ENCODE data around the gene INSYN1. TPM values are rescaled to one million over a fixed set of nuclear protein-coding genes. Genes with fewer than 3 reads are reported as not detected.

INSYN1 gene
- total RNA-seq, 4 donors from 2014 or later, result 12.5 to 27.4 (median 23.8) TPM

DNA sequence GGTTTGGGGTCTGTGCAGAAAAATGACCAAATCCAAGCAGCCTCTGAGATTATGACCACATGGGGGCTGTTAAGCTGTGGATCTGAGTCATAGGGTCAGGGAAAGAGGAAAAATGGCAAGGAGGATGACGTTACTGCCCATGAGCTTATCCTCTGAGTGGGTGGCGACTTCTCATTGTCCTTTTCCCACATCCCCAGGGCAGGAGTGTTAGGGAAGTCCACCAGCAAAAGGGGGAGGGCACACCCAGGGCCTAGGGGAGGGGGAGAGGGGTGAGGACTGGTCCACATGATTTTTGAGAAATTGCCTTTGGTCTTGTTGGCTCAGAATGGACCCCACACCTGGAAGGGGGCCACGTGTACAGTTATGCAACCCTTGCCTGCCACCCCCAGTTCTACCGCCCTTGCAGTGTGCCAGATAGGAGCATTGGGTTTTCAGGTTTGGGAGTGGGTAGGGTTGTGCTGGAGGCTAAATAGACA lies 66.3 kb downstream of the INSYN1 start:
- 25% methylated on average over 2 of the region's 4 CpGs for WGBS
- intact Hi-C loops (cut with DNase I), result no loop called here
- peak in 1 of 2 donors; percentile 14 for TF ChIP-seq POLR2AphosphoS5 (IDR thresholded peaks at IDR 0.05)
- no peak for TF ChIP-seq EP300 (IDR thresholded peaks at IDR 0.05)
- TF ChIP-seq POLR2A (IDR thresholded peaks at IDR 0.05; ENCODE audit: low read depth), result no peak
- TF ChIP-seq, protein P1, sequence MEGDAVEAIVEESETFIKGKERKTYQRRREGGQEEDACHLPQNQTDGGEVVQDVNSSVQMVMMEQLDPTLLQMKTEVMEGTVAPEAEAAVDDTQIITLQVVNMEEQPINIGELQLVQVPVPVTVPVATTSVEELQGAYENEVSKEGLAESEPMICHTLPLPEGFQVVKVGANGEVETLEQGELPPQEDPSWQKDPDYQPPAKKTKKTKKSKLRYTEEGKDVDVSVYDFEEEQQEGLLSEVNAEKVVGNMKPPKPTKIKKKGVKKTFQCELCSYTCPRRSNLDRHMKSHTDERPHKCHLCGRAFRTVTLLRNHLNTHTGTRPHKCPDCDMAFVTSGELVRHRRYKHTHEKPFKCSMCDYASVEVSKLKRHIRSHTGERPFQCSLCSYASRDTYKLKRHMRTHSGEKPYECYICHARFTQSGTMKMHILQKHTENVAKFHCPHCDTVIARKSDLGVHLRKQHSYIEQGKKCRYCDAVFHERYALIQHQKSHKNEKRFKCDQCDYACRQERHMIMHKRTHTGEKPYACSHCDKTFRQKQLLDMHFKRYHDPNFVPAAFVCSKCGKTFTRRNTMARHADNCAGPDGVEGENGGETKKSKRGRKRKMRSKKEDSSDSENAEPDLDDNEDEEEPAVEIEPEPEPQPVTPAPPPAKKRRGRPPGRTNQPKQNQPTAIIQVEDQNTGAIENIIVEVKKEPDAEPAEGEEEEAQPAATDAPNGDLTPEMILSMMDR (IDR thresholded peaks at IDR 0.05), result no peak
- Histone ChIP-seq H3K4me3 (no peak overlapping the region), H3K27me3 (peaks cover 0 to 5% (median 0%) of the 10 kb centered on the region in 4 donors), H3K4me1 (peaks cover 58 to 80% (median 76%) of the 10 kb centered on the region in 4 donors), H3K9me3 (no peaks in the 10 kb centered on the region), H3K36me3 (no peaks in the 10 kb centered on the region), H3K27ac (replicated peaks in 1 of 4) (peak overlapping the region in 3 of 4 donors; percentile 52 to 92 (median 88))
- DNase-seq (ENCODE audit: extremely low spot score), result no peak

DNA sequence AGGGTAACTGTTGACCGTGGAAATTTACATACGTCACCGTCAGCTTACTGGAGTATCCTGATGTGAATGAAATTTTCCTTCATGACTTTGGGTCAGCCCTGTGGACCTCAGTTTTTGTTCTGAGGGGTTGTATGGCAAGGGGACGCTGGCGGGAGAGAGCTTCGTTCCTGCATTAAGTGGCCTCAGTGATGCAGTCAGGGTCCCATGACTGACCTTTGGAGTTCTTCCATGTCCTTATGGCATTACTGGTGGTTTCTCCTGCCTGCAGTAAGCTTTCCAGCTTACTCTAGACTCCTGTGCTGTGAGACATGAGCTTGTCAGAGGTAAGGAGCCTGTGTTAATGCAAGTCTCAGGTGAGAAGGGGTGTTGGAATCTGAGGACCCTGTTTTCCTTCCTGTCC lies 67.2 kb downstream of the INSYN1 start:
- H3K36me3 ChIP-seq, result no peaks in the 10 kb centered on the region
- intact Hi-C loops (cut with DNase I), result no loop called here
- H3K4me3 ChIP-seq, result peak overlapping the region; percentile 93 to 96 (median 95)
- DNase-seq (ENCODE audit: extremely low spot score), result no peak
- 80% methylated on average over 6 of the region's 6 CpGs for WGBS
- peaks cover 0 to 5% (median 0%) of the 10 kb centered on the region in 4 donors for H3K27me3 ChIP-seq
- H3K27ac ChIP-seq (replicated peaks in 1 of 4), result peak overlapping the region; percentile 25 to 92 (median 72)
- H3K4me1 ChIP-seq, result peaks cover 50 to 72% (median 68%) of the 10 kb centered on the region in 4 donors
- no peak for TF ChIP-seq POLR2A (IDR thresholded peaks at IDR 0.05; ENCODE audit: low read depth)
- TF ChIP-seq, protein P1 (IDR thresholded peaks at IDR 0.05), result no peak
- no peak for TF ChIP-seq EP300 (IDR thresholded peaks at IDR 0.05)
- no peak for TF ChIP-seq POLR2AphosphoS5 (IDR thresholded peaks at IDR 0.05)
- H3K9me3 ChIP-seq, result no peaks in the 10 kb centered on the region

Other genes with a start within 250 kb of the INSYN1 start
- 100 to 1,000 TPM; 218 to 281 (median 246) TPM for gene NPTN, start 120.0 kb downstream of the INSYN1 start, total RNA-seq
- 10 to 100 TPM; 31.8 to 58.1 (median 40.1) TPM for gene CD276, start 69.0 kb downstream of the INSYN1 start, total RNA-seq
- not detected for gene TBC1D21, start 120.2 kb upstream of the INSYN1 start, total RNA-seq
- gene LOXL1, start 173.1 kb upstream of the INSYN1 start, total RNA-seq, result 10 to 100 TPM; 19.7 to 84.3 (median 39.1) TPM
- gene STOML1, start 238.9 kb upstream of the INSYN1 start, total RNA-seq, result 10 to 100 TPM in 2 of 4 donors, 1 to 10 TPM in 2; 7.9 to 25.4 (median 14.9) TPM
- gene PML, start 241.4 kb upstream of the INSYN1 start, total RNA-seq, result 10 to 100 TPM; 48.0 to 61.6 (median 57.2) TPM